ENCODE measurements around the gene GDF7.

The GDF7 gene

DNA sequence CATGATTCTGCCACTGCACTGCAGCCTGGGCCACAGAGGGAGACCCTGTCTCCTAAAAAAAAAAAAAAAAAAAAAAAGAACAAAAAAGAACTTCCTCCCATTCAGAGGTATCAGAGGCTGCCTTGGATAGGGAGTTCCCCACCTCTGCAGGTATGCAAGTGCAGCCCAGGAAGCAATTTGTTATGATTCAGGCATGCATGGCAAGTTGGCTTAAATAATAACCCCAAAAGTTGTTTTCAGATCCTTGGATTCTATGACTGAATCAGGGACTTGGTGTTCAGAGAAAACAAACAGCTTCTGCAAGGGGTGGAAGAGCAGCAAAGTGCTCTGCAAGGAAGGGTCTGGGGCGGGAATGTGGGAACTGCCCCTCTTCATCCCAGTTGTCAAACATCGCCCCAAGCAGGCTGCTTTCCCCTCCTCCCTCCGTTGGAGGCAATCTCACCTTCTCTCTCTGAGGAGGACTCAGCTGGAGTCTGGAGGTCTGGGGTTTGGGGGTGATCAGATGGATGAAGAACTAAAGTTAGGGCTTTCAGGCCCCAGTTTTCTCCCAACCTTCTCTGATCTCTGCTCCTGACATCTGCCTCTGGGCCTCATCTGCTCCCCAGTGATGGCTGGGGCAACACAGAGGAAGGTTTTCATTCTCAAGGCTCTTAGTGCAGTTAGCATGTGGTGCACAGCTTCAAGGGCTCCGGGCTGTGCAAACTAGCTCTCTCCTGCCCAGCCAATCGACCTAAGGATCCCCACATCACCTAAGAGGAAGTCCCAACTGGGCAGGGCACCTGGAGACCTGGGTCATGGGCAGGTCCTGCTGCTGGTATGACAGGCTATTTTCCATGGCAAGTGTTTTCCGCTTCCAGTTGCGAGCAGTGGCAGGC, 3.5 kb upstream of the GDF7 start:
- no peak for DNase-seq

- DNase-seq, result no peak
These were observed 2.9 kb upstream of the GDF7 start for GRCh38 chr2:20664071-20664390.

- DNase-seq, result no peak
These were observed 2.3 kb upstream of the GDF7 start for GRCh38 chr2:20664431-20665242.

DNA sequence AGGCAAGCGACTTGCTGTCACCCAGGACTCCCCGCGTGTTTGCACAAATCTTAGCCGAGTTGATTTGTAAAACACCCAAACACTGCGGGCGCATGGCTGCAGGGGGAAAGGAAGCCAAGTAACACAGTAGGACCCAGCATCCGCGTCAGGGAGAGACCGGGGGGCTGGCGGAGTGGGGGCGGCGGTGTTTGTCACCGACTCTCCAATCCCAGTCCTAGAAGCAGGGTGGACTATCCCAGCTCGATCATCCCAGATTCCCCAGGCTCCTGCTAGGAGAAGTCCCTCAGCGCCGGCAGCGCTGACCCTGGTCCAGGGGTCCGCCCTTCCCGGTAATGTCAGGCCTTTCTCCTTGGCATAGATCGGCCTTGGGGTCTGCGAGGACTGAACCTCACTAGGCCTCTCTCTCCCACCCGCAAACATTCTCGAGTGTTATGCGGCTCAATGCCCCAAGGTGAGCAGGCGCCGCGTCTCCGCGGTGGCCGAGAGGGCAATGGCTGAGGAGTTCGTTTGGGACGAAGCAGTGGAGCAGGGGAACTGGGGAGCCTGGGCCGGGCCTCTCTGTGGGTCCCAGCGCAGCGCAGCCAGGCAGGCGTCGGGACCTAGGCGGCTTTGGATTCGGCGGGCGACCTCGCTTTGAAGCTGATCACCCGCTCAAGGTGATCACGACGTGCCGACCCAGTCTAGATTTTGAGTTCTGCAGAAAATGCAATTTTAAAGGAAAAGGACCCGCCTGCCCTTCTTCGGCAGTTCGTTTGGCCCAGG, 1.5 kb upstream of the GDF7 start:
- no peak for DNase-seq

- DNase-seq, result no peak
These were observed 990 bp upstream of the GDF7 start for GRCh38 chr2:20666005-20666303.

GRCh38 chr2:20667151-20667530, 197 bp downstream of the GDF7 start:
- no peak for DNase-seq

- DNase-seq, result no peak
These were observed 822 bp downstream of the GDF7 start for GRCh38 chr2:20667531-20668401.

DNA sequence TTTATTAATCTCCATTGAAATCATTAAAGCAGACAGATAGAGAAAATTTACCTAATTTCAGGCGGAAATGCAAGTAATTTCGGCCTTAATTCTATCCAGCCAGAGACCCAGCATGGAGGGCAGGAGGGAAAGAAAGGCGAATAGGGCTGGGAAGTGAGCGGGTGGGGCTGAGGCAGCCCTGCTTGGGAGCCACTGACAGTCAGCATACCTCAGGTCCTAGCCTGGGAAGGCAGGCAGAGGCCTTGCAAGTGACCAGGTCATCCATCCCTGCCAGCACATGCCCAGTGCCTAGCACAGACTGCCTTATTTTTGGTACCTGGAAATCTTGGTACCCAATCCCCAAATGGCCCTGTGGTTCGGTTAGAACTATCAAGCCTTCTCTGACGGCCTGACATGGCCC, 1.5 kb downstream of the GDF7 start:
- no peak for DNase-seq

DNA sequence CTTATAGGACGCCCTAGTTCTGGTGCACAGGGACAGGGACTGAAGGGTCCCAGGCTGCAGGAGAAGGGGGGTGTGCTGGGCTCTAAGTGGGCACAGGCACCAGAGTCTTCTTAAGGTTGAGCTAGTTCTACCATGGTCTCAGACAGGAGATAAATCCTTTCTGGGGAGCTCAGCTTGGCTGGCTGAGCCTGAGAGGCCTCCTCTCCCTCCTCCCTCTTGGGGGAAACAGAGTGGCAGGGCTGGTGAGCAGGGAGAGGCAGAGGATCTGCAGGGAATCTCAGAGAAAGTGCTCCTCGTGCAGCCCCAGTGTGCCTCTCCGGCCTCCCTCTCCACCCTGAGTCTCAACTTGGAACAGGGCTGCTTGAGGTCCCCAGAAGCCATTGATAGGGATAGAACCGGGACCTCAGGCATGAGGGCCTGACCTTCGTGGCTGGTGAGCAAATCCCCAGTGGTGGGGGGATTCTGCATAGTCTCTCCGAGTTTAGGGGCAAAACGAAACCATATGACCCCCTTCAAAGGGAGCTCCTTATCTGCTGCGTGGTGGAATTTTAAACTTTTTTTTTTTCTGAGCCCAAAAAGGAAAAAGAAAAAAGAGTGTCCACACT, 2.0 kb downstream of the GDF7 start:
- DNase-seq, result no peak

- DNase-seq, result no peak
These were observed 2.8 kb downstream of the GDF7 start for GRCh38 chr2:20669562-20670314.

DNA sequence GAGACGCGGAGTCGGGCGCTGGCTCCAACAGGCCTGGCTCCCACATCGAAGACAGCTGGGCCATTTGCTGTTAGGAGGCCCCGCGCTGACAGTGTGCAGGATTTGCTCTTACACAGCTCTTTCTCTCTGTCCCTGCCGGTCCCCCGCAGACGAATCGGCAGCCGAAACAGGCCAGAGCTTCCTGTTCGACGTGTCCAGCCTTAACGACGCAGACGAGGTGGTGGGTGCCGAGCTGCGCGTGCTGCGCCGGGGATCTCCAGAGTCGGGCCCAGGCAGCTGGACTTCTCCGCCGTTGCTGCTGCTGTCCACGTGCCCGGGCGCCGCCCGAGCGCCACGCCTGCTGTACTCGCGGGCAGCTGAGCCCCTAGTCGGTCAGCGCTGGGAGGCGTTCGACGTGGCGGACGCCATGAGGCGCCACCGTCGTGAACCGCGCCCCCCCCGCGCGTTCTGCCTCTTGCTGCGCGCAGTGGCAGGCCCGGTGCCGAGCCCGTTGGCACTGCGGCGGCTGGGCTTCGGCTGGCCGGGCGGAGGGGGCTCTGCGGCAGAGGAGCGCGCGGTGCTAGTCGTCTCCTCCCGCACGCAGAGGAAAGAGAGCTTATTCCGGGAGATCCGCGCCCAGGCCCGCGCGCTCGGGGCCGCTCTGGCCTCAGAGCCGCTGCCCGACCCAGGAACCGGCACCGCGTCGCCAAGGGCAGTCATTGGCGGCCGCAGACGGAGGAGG, 3.5 kb downstream of the GDF7 start:
- no peak for DNase-seq

- DNase-seq, result no peak
These were observed 4.2 kb downstream of the GDF7 start for GRCh38 chr2:20671036-20671735.

- no peak for DNase-seq
These were observed 4.8 kb downstream of the GDF7 start for GRCh38 chr2:20671736-20672080.

GRCh38 chr2:20672201-20672951, 5.4 kb downstream of the GDF7 start:
- DNase-seq, result no peak

DNA sequence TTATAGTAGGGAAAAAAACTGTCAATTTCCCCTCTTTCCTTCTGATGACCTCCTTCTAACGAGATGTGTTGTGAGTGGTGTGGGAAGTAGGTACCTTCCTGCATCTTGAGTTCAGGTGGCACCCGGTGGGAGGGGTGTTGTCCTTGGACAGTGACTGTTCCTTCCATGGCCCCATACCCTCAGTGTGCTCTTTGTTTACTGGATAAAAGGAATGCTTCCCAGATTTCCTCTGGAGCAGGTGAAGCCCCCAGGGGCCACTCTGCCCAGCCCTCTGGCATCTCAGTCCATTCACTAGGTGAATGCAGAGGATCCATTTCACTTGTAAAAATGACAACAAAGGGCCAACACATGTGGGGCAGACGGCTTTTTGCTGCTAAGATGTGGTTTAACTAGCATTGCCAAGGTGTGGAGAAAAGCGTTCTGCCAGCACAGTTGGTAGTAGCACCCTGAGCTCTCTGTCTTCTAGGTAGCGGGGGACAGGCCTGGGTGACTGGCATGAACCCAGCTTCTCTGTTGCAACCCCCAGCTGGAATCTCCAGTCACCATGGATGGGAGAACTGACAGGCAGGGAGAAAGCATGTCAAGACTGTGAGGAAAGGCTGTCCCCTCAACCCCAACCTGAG, 6.9 kb downstream of the GDF7 start:
- no peak for DNase-seq

GRCh38 chr2:20674309-20674965, 7.5 kb downstream of the GDF7 start:
- DNase-seq, result no peak

- no peak for DNase-seq
These were observed 8.2 kb downstream of the GDF7 start for GRCh38 chr2:20674974-20675679.

All from stimulated activated CD4-positive, alpha-beta T cell treated with anti-CD3 and anti-CD28 coated beads, Interleukin-4, amount 100 ng/mL, for 4 hours (primary cell).